ENCODE measurements around the gene ARPC4.
"Not testable (repeated sequence)": the region's sequence is repeated elsewhere in the genome, so short reads cannot be mapped to it uniquely, and the experiment has no call there.

Gene ARPC4

DNA sequence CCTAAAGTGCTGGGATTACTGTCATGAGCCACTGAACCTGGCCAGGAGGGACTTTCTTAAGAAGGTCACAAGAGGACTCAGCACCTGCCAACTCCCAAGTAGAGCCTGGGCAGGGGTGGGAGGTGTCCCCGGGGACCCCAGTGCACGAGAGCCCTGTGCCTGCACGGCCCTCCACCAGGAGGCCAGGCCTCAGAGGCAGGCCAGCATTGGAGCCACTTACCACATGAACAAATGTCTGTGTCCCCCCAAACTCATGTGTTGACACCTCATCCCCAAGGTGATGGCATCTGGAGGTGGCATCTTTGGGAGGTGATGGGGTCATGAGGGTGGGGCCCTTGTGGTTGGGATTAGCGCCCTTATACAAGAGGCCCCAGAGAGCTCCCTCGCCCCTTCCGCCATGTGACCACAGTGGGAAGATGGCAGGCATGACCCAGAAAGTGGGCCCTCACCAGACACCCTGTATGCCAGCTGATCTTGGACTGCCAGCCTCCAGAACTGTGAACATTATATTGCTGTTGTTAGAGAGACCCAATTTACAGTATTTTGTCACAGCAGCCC lies 54.1 kb downstream of the ARPC4 start:
- no peak for TF ChIP-seq CTCF (IDR thresholded peaks at IDR 0.05; ENCODE audit: low read depth, low read length, missing control alignments)
- no peak for DNase-seq (ENCODE audit: extremely low read depth, low read depth)
- no peak overlapping the region for H3K4me3 ChIP-seq (replicated peaks; ENCODE audit: low read depth, low read length)

- H3K4me3 ChIP-seq (replicated peaks; ENCODE audit: low read depth, low read length); DNase-seq (ENCODE audit: extremely low read depth, low read depth): not testable (repeated sequence)
These were observed 55.0 kb downstream of the ARPC4 start for GRCh38 chr3:9847870-9848269.

GRCh38 chr3:9848860-9849259 lies 56.0 kb downstream of the ARPC4 start:
- not testable (repeated sequence) for H3K4me3 ChIP-seq (replicated peaks; ENCODE audit: low read depth, low read length); DNase-seq (ENCODE audit: extremely low read depth, low read depth)
- peak; percentile 47 for TF ChIP-seq CTCF (IDR thresholded peaks at IDR 0.05; ENCODE audit: low read depth, low read length, missing control alignments)

- H3K4me3 ChIP-seq (replicated peaks; ENCODE audit: low read depth, low read length), result not testable (repeated sequence)
These were observed 58.5 kb downstream of the ARPC4 start for GRCh38 chr3:9851383-9851782.

DNA sequence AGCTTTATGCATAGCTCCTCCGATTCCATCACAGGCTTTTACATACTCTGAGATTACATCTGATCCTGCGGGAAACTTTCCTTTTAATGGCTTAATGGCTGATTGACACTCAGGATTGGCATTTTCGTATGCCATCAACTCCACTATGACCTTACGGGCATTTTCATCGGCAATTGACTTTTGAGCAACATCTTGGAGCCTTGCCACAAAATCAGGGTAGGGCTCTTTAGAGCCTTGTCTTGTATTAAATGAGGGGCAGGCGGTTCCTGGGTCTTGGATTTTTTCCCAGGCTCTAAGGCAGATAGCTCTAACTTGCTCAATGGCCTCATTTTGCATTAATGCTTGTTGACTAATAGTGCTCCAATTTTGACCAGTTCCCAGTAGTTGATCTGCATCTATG lies 59.0 kb downstream of the ARPC4 start:
- not testable (repeated sequence) for DNase-seq (ENCODE audit: extremely low read depth, low read depth); H3K4me3 ChIP-seq (replicated peaks; ENCODE audit: low read depth, low read length)

More at GRCh38 chr3:9851383-9851782, 58.5 kb downstream of the ARPC4 start:
- DNase-seq (ENCODE audit: extremely low read depth, low read depth), result not testable (repeated sequence)

GRCh38 chr3:9852528-9852927 lies 59.6 kb downstream of the ARPC4 start:
- no peak overlapping the region for H3K4me3 ChIP-seq (replicated peaks; ENCODE audit: low read depth, low read length)
- no peak for DNase-seq (ENCODE audit: extremely low read depth, low read depth)
- no peak for TF ChIP-seq CTCF (IDR thresholded peaks at IDR 0.05; ENCODE audit: low read depth, low read length, missing control alignments)

DNA sequence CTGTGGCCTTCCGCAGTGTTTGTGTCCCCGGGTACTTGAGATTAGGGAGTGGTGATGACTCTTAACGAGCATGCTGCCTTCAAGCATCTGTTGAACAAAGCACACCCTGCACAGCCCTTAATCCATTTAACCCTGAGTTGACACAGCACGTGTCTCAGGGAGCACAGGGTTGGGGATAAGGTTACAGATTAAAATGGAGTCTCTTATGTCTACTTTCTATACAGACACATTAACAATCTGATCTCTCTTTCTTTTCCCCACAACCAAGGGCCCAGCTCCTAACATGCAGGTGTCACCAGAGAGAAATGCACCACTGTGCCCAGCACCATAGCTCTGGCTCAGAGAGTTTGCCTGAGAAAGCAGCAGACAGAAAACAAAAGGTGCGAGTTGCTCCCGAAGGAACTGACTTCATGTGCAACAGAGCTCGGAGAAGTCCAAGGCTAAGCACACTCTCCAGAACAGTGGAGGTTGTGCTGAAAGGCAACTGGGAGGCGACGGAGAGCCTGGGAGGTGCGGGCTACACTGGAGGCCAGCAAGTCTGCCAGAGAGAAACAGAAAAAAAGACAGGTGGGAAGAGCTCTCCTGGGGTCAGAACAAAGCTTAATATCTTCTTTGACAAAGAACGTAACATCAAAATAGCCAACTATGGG lies 61.5 kb downstream of the ARPC4 start:
- not testable (repeated sequence) for DNase-seq (ENCODE audit: extremely low read depth, low read depth); H3K4me3 ChIP-seq (replicated peaks; ENCODE audit: low read depth, low read length)

DNA sequence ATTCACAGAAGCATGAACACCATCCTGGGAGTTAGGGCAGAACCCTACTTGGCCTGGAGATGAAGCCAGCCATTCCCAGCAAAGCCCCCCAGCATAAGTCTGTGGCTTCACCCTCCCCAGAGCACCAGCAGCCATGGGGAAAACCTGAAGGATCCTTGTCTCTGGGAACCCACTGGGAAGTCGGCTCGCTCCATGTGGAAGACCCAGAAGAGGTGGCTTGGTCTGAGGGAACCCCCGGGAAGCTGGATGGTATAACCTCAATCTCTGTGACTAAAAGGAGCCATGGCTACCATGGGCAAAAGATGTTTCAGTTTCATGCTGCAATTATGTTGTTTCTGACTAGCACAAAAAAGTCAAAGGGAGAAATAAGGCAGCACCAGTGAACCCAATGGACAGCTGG lies 62.7 kb downstream of the ARPC4 start:
- TF ChIP-seq CTCF (IDR thresholded peaks at IDR 0.05; ENCODE audit: low read depth, low read length, missing control alignments), result no peak
- DNase-seq (ENCODE audit: extremely low read depth, low read depth), result no peak
- no peak overlapping the region for H3K4me3 ChIP-seq (replicated peaks; ENCODE audit: low read depth, low read length)
